HG03135 (cell line): ENCODE measurements around the gene LY86.

Experiments used
- ATAC-seq: cut with Tn5 transposase; IDR thresholded peaks from one replicate; pipeline ENCODE4 v1.9.1; 2021; ENCODE audit warnings: mild to moderate bottlenecking, moderate library complexity; ENCODE audit not compliant: unreplicated experiment

The LY86 gene

DNA sequence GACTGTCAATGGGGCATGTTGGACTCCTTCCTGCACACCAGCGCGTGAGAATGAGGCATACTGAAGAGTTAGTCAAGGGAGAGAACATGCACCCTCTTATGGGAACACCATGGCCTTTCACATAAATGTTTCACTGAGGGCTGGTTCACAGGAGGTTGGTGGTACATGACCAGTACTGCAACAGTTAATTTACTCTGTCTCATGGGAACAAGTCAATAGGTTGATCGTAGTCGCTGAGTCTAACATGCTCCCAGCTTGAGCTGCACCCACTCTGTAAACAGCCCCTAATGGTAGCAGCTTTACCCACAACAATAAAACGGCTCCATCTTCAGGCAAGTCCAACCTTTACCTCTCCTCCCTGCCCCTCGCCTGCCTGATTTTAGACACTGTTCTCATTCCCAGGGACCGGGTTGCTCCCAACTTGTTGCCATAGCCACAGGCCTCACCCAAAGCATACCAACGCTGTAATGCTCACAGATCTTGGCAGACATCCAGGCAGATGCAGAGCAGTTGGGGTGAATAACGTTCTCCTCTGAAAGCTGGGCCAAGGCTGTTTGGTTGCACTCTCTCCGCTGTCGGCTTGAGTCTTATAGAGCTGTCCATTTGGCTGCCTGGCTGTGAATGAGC is 111.3 kb downstream of the LY86 start:
- no peak for ATAC-seq

DNA sequence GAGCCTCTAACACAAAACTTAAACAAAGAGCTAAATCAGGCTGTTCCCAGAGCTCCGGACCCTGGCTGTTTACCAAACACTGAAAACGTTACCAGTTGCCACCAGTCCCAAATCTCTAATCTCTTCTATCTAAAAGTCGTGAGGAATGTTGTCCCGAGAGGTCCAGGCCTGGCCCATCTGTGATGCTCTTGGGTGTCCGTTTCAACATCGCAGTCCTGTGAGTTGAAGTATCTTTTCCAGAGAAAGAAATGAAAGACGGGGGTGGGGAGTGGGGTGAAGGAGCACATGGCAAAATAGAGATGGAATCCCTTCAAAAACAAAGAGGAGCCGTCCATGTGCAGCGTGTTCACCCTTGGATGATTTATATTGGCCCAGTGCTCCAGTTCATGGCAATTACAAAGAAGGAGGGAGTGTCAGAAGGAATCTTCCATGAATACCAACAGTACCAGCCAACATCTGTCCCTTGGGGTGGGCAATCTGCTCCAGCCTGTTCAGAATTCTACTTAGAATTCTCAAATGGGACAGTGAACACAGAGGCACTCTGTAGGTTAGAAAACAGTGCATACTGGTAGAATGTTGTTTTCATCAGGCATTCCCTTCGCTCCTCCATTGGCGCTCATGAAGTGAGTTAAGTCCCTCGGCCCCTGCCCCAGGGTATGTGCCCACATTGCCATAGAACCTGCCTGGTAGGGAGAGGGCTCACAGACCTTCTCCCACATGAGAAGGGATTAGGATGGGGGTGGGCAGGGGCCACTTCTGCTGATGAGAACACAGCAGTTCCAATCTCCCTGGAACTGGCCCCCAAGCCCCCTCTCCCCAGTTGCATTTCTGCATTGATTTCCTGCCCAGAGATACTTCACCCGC is 112.1 kb downstream of the LY86 start:
- no peak for ATAC-seq

DNA sequence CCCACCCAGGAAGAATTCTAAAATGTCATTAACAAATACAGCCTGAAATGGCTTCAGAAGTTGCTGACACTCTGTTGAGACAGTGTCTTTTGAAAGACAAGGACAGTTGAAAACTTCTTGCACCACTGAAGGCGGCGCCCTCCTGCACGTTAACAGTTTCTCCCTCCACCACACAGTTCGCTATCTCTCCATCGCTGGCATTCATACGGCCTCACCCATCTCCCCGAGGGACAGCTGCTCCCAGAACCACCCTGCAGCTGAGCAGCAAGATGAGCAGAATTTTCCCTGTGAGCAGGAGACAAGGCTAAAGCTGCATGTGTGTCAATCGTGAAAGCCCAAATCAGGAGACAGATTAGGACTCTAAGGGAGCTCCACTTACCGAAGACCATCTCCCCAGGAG is 113.3 kb downstream of the LY86 start:
- ATAC-seq: no peak

DNA sequence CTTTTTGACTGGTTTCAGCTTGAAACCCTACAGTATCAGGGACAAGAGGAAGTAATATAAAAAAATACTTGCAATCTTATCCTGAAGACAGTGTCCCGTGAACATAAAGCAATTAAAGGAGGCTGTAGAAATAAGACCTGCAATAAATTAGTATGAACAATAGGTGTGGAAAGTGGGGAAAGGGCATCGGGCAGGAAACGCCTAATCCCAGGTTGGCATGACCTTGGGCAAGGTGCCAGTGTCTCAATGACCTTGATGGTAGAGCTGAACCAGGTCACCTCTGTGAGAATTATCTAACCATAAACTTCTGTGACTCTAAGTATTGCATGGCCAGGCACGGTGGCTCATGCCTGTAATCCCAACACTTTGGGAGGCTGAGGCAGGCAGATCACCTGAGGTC is 115.2 kb downstream of the LY86 start:
- ATAC-seq: no peak
